ENCODE measurements around the gene BSND. TPM values are rescaled to one million over a fixed set of nuclear protein-coding genes. Genes with fewer than 3 reads are reported as not detected.

Gene BSND
- total RNA-seq, 6 donors from 2014 or later: under 0.01 to 0.10 TPM; not detected in 4

DNA sequence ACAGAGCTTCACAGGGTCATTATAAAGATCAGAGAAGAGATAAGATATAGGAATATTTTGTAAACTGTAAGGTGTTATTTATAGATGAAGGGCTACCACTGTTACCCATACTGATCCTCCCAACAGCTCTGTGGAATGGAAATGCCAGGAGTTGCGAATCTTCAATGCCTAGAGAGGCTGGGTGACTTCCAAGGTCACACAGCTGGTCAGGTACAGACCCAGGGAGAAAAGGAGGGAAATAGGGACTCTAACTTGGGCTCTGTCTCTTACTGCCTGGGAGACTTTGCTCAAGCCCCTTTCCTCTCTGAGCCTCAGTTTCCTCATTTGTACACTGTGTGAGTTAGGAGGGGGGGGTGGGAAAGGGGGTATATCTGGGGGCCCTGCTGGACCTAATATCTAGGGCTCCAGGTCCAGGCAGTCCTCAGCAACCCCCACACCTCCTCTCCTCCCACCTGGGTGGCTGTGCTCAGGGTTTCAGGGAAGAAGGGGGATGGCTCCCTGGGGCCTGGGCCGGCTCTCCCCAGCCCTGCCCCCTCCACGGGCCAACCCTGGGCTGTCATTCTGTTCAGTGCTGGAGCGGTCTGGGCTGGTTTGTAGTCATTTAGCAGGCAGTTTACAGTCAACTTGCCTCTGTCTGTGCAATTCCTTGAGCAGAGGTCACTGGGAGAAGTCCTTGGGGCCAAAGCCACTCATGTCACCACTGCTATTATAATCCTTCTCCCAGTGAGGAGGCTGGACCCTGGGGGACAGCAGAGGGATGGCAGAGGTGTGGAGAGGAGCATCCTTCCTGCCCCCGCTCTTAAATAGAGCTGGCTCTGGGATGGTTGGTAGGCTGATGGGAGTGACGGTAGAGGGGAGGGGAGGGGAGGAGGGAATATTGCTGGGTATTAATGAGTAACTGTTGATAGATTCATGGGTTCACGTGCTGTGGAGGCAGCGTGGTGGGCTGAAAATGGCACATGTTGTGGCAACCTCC, 1.7 kb downstream of the BSND start:
- peaks cover 0 to 10% (median 4%) of the 10 kb centered on the region in 4 donors for H3K27me3 ChIP-seq
- H3K36me3 ChIP-seq: no peaks in the 10 kb centered on the region
- TF ChIP-seq, protein P1, sequence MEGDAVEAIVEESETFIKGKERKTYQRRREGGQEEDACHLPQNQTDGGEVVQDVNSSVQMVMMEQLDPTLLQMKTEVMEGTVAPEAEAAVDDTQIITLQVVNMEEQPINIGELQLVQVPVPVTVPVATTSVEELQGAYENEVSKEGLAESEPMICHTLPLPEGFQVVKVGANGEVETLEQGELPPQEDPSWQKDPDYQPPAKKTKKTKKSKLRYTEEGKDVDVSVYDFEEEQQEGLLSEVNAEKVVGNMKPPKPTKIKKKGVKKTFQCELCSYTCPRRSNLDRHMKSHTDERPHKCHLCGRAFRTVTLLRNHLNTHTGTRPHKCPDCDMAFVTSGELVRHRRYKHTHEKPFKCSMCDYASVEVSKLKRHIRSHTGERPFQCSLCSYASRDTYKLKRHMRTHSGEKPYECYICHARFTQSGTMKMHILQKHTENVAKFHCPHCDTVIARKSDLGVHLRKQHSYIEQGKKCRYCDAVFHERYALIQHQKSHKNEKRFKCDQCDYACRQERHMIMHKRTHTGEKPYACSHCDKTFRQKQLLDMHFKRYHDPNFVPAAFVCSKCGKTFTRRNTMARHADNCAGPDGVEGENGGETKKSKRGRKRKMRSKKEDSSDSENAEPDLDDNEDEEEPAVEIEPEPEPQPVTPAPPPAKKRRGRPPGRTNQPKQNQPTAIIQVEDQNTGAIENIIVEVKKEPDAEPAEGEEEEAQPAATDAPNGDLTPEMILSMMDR (IDR thresholded peaks at IDR 0.05): no peak
- TF ChIP-seq POLR2A (IDR thresholded peaks at IDR 0.05) (no peak), EP300 (IDR thresholded peaks at IDR 0.05) (no peak), POLR2AphosphoS5 (IDR thresholded peaks at IDR 0.05) (no peak)
- no peaks in the 10 kb centered on the region for H3K9me3 ChIP-seq
- H3K4me1 ChIP-seq: peaks cover 8 to 11% (median 10%) of the 10 kb centered on the region in 4 donors
- ATAC-seq (ENCODE audit: low FRiP score in 2 of 2) (no peak), DNase-seq (peak in 1 of 2 donors; percentile 45)
- 72 to 78% methylated on average over 6 to 8 of the region's 8 CpGs for WGBS, 2 donors
- no peak overlapping the region for H3K4me3 ChIP-seq
- H3K27ac ChIP-seq: no peak overlapping the region

DNA sequence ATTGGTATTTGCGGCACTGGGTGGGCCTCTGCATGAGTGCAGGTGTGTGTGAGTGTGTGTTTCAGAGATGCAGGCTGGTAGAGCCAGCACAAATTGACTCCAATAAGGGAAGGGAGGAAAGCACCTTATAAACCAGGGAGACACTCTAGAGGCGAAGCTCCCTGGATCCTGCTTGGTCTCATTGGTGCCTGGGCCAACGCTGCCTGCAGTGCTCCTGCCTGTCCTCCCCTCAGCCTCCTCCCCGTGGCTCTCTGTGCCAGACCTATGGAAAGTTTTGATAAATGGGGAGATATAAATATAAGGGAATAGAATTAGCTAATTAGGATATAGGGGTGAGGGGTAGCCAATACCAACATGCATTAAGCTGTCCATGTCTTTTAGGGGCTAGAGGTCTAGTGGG, 2.6 kb downstream of the BSND start:
- Histone ChIP-seq H3K36me3 (no peaks in the 10 kb centered on the region), H3K27ac (no peak overlapping the region), H3K4me3 (no peak overlapping the region), H3K9me3 (no peaks in the 10 kb centered on the region), H3K27me3 (peaks cover 0 to 10% (median 4%) of the 10 kb centered on the region in 4 donors), H3K4me1 (peaks cover 8% of the 10 kb centered on the region in 4 donors)
- TF ChIP-seq EP300 (IDR thresholded peaks at IDR 0.05) (no peak), POLR2AphosphoS5 (IDR thresholded peaks at IDR 0.05) (no peak), POLR2A (IDR thresholded peaks at IDR 0.05) (no peak)
- TF ChIP-seq, protein P1 (IDR thresholded peaks at IDR 0.05): no peak
- ATAC-seq (ENCODE audit: low FRiP score in 2 of 2): no peak
- no peak for DNase-seq
- 86 to 89% methylated on average over 4 of the region's 4 CpGs for WGBS, 2 donors

DNA sequence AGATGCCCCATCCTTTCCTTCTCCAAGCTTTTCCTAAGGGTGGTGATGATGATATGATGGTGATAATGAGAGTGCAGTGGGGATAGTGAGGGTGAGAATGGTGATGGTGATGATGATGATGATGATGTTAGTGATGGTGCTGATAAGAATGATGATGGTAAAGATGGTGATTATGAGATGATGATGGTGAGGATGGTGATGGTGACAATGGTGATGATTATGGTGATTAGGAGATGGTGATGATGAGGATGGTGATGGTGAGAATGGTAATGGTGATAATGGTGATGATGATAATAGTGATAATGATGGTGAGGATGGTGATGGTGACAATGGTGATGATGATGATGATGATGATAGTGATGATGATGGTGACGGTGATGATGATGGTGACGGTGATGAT, 4.0 kb downstream of the BSND start:
- Histone ChIP-seq H3K4me3 (no peak overlapping the region), H3K27me3 (no peaks in the 10 kb centered on the region), H3K27ac (no peak overlapping the region), H3K36me3 (no peaks in the 10 kb centered on the region), H3K4me1 (no peaks in the 10 kb centered on the region), H3K9me3 (no peaks in the 10 kb centered on the region)
- TF ChIP-seq POLR2AphosphoS5 (IDR thresholded peaks at IDR 0.05): no peak
- TF ChIP-seq, protein P1 (IDR thresholded peaks at IDR 0.05): no peak
- no peak for TF ChIP-seq POLR2A (IDR thresholded peaks at IDR 0.05)
- TF ChIP-seq EP300 (IDR thresholded peaks at IDR 0.05): no peak
- ATAC-seq (ENCODE audit: low FRiP score in 2 of 2): no peak
- DNase-seq: no peak
- WGBS, 2 donors: 52 to 66% methylated on average over 2 of the region's 2 CpGs

DNA sequence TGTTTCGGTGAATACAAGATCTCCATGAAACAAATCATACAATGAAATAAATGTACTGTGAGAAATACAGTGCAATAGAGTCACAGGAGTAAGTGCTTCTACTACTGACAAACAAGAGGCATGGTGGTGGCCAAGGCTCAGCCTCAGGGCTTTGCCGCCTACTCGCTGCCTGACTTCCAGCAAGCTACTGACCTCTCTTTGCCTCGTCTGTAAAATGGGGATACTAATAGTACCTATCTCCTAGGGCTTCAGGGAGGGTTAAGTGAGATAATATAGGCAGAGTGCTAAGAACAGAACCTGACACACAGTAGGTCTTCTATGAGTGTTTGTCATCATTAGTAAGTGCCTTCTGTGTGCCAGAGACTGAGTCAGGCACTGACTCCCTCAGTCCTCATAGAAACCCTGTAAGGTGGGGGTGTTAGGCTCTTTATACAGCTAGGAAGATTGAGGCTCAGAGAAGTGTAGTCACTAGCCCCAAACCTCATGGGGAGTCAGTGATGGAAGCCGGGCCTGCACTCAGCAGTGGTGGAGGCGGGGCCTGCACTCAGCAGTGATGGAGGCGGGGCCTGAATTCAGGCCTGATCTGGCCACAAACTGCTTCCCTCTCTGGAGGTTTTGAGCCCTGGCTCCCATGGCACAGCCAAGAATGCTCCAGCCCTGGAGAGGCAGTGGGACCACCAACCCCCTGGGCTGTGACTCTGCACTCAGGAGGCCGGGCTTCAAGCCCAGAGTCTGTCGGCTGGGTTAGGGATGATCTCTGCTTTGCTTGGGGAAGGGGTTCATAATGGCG, 6.8 kb downstream of the BSND start:
- 90 to 91% methylated on average over 4 to 10 of the region's 10 CpGs for WGBS, 2 donors
- no peak overlapping the region for H3K27ac ChIP-seq
- no peak for ATAC-seq (ENCODE audit: low FRiP score in 2 of 2)

More for the DNA sequence above, 6.8 kb downstream of the BSND start:
- Histone ChIP-seq H3K27me3 (no peaks in the 10 kb centered on the region), H3K36me3 (no peaks in the 10 kb centered on the region), H3K4me1 (no peaks in the 10 kb centered on the region), H3K9me3 (no peaks in the 10 kb centered on the region), H3K4me3 (no peak overlapping the region)
- no peak for TF ChIP-seq EP300 (IDR thresholded peaks at IDR 0.05)
- no peak for TF ChIP-seq POLR2A (IDR thresholded peaks at IDR 0.05)
- no peak for TF ChIP-seq POLR2AphosphoS5 (IDR thresholded peaks at IDR 0.05)
- TF ChIP-seq, protein P1 (IDR thresholded peaks at IDR 0.05): no peak
- DNase-seq: no peak

All from upper lobe of left lung (tissue), 6 donors.